Caco-2 (cell line): ENCODE measurements around the gene PSG2. TPM values are rescaled to one million over a fixed set of nuclear protein-coding genes. Genes with fewer than 3 reads are reported as not detected.
"Not testable (repeated sequence)": the region's sequence is repeated elsewhere in the genome, so short reads cannot be mapped to it uniquely, and the experiment has no call there.

Experiments
- Bru-seq: library from RNA; stranded (reverse); fragments of 400-500 nt; gene quantifications from one replicate; lab custom pipeline; 2021; lab: Mats Ljungman, UMichigan
- BruChase-seq, 2 experiments: library from RNA; stranded (reverse); fragments of 400-500 nt; gene quantifications; one replicate each; lab custom pipeline; 2021; lab: Mats Ljungman, UMichigan
- BruUV-seq: library from RNA; stranded (reverse); fragments of 400-500 nt; replicated peaks from 2 replicates; lab custom pipeline; 2021; lab: Mats Ljungman, UMichigan
- CTCF ChIA-PET: fragments of 300-600 bp; sonication (Branson Sonifier 250); formaldehyde crosslinking; loops from one replicate; lab custom pipeline; 2022; ENCODE audit warnings: antibody characterized with exemption; lab: Charles Lee
- POLR2A ChIA-PET: fragments of 300-600 bp; sonication (Branson Sonifier 250); formaldehyde crosslinking; loops from one replicate; lab custom pipeline; 2022; ENCODE audit warnings: antibody characterized with exemption; lab: Charles Lee
- DNase-seq, 2 experiments: peaks; one replicate each; pipeline versions ENCODE4 v3.0.0 to v3.0.0-alpha.2; 2020 to 2022
- H3K27me3 ChIP-seq: replicated peaks from 2 replicates; pipeline ENCODE4 v1.6.0; 2011; ENCODE audit warnings: low read length; ENCODE audit not compliant: control insufficient read depth, insufficient read depth
- H3K36me3 ChIP-seq: 2 replicates; pipeline ENCODE4 v1.5.1; 2011; ENCODE audit warnings: low read length; ENCODE audit not compliant: control insufficient read depth, insufficient read depth
- H3K4me1 ChIP-seq: fragments of 250-450 bp; sonication (Bioruptor Pico); 2 replicates; pipeline ENCODE4 v1.5.1; 2020; ENCODE audit warnings: mild to moderate bottlenecking
- H3K4me3 ChIP-seq: 2 replicates; pipeline ENCODE4 v1.5.1; 2011; ENCODE audit warnings: low read depth, mild to moderate bottlenecking, control low read depth, low read length
- H3K9me3 ChIP-seq: fragments of 250-450 bp; sonication (Bioruptor Pico); 2 replicates; pipeline ENCODE4 v1.5.1; 2020; ENCODE audit warnings: mild to moderate bottlenecking, moderate library complexity
- H3K27ac Mint-ChIP-seq: one replicate; pipeline ENCODE4 v1.8.0; 2022; ENCODE audit warnings: mixed read lengths; ENCODE audit not compliant: unreplicated experiment
- H3K27me3 Mint-ChIP-seq: one replicate; pipeline ENCODE4 v1.8.0; 2022; ENCODE audit warnings: mixed read lengths; ENCODE audit not compliant: insufficient read depth, unreplicated experiment
- H3K36me3 Mint-ChIP-seq: one replicate; pipeline ENCODE4 v1.8.0; 2022; ENCODE audit warnings: mild to moderate bottlenecking, mixed read lengths; ENCODE audit not compliant: insufficient read depth, unreplicated experiment
- H3K4me1 Mint-ChIP-seq: one replicate; pipeline ENCODE4 v1.8.0; 2022; ENCODE audit warnings: low read depth, mixed read lengths; ENCODE audit not compliant: unreplicated experiment
- H3K4me3 Mint-ChIP-seq: one replicate; pipeline ENCODE4 v1.8.0; 2022; ENCODE audit warnings: mild to moderate bottlenecking, moderate library complexity, mixed read lengths; ENCODE audit not compliant: unreplicated experiment
- H3K9me3 Mint-ChIP-seq: one replicate; pipeline ENCODE4 v1.8.0; 2022; ENCODE audit warnings: mixed read lengths; ENCODE audit not compliant: unreplicated experiment
- CTCF ChIP-seq, 2 experiments: fragments of 200-600 bp in 1 of 2; IDR thresholded peaks; 1 replicate in 1 of 2; 2 replicates in 1 of 2; pipeline versions ENCODE4 v1.5.1 to v1.8.0; 2011 to 2022; ENCODE audit warnings: antibody characterized with exemption in 1 of 2, control low read depth in 1 of 2, inconsistent platforms in 1 of 2, low read depth in 1 of 2, low read length in 1 of 2, mild to moderate bottlenecking in 1 of 2, moderate library complexity in 1 of 2; ENCODE audit not compliant: insufficient read depth in 1 of 2, severe bottlenecking in 1 of 2, unreplicated experiment in 1 of 2
- intact Hi-C: fragments of 100-400 bp; cut with micrococcal nuclease; formaldehyde crosslinking; loops from one replicate; pipeline ENCODE4 v1.10.0; 2022; ENCODE audit not compliant: unreplicated experiment
- long read RNA-seq: library from polyadenylated mRNA; stranded (forward); transcript quantifications from one replicate; pipeline ENCODE4 v2.0.0, GENCODE V29; 2022
- total RNA-seq: library from RNA; stranded (reverse); gene quantifications from 2 replicates; pipeline ENCODE4 v1.2.3, GENCODE V29; 2022

Gene PSG2
- total RNA-seq (0.30 and 0.45 TPM in 2 replicates), Bru-seq, nascent RNA (percentile 15 among the genes with signal in this experiment), BruChase-seq, experiment 1, labeled RNA remaining after a 2-hour chase (percentile 13 among the genes with signal in this experiment), BruChase-seq, experiment 2, labeled RNA remaining after a 6-hour chase (percentile 22 among the genes with signal in this experiment)
- long read RNA-seq, partial matches to known transcripts, result 2 of 5 reads
- long read RNA-seq, other reads (novel, unspliced or antisense), result 2 of 5 reads

- H3K4me1 Mint-ChIP-seq, H3K36me3 Mint-ChIP-seq, intact Hi-C loops, H3K4me3 ChIP-seq, H3K4me3 Mint-ChIP-seq, H3K36me3 ChIP-seq, H3K9me3 ChIP-seq, H3K27me3 Mint-ChIP-seq, DNase-seq, POLR2A ChIA-PET, H3K27ac Mint-ChIP-seq, H3K27me3 ChIP-seq, BruUV-seq: not testable (repeated sequence)
- H3K4me1 ChIP-seq, result peaks cover 19% of the 10 kb centered on the region; the same call in 1 of the 2 replicates
- CTCF ChIA-PET, result interaction anchor here (0.6 kb wide), 1 partner anchor 487 kb away, joined by 4 read pairs; no protein-coding TSS in a partner anchor
- peaks cover 50% of the 10 kb centered on the region for H3K9me3 Mint-ChIP-seq
Measured at GRCh38 chr19:43082601-43083000, at the start of gene PSG2. Gene PSG2, minus strand, starts transcription at chr19:43082701. Its CDS starts 132 bp downstream, at chr19:43082569.

- POLR2A ChIA-PET, H3K4me3 ChIP-seq, H3K36me3 ChIP-seq, H3K9me3 Mint-ChIP-seq, H3K9me3 ChIP-seq, H3K27me3 ChIP-seq, BruUV-seq, H3K4me3 Mint-ChIP-seq, H3K36me3 Mint-ChIP-seq, CTCF ChIA-PET, DNase-seq, H3K4me1 ChIP-seq, H3K27me3 Mint-ChIP-seq, intact Hi-C loops, H3K27ac Mint-ChIP-seq, H3K4me1 Mint-ChIP-seq: not testable (repeated sequence)
Measured at GRCh38 chr19:43131281-43131842, 48.9 kb upstream of the PSG2 start.

GRCh38 chr19:43129197-43129596 lies 46.7 kb upstream of the PSG2 start:
- H3K27me3 ChIP-seq, H3K4me1 ChIP-seq, H3K4me3 Mint-ChIP-seq, H3K4me3 ChIP-seq, POLR2A ChIA-PET, BruUV-seq, DNase-seq, H3K36me3 Mint-ChIP-seq, H3K36me3 ChIP-seq, H3K27ac Mint-ChIP-seq, H3K9me3 Mint-ChIP-seq, CTCF ChIA-PET, H3K4me1 Mint-ChIP-seq, intact Hi-C loops, H3K9me3 ChIP-seq, H3K27me3 Mint-ChIP-seq: not testable (repeated sequence)

- BruUV-seq, H3K4me1 ChIP-seq, H3K36me3 ChIP-seq, H3K36me3 Mint-ChIP-seq, H3K9me3 ChIP-seq, H3K27me3 Mint-ChIP-seq, H3K4me3 ChIP-seq, H3K9me3 Mint-ChIP-seq, H3K27ac Mint-ChIP-seq, CTCF ChIA-PET, POLR2A ChIA-PET, H3K4me1 Mint-ChIP-seq, intact Hi-C loops, H3K27me3 ChIP-seq, H3K4me3 Mint-ChIP-seq, DNase-seq: not testable (repeated sequence)
Measured at GRCh38 chr19:43127336-43127735, 44.8 kb upstream of the PSG2 start.

- no peaks in the 10 kb centered on the region for H3K27me3 ChIP-seq
- Mint-ChIP-seq H3K36me3 (no peaks in the 10 kb centered on the region), H3K9me3 (peaks cover 7% of the 10 kb centered on the region), H3K4me3 (no peak overlapping the region), H3K4me1 (no peaks in the 10 kb centered on the region), H3K27ac (no peak overlapping the region), H3K27me3 (no peaks in the 10 kb centered on the region)
- TF ChIP-seq CTCF (IDR thresholded peaks at IDR 0.05; ENCODE audit: insufficient read depth in 1 of 2, low read depth in 1 of 2, low read length in 1 of 2, severe bottlenecking in 1 of 2, unreplicated experiment in 1 of 2), result no peak
- no peaks in the 10 kb centered on the region for H3K9me3 ChIP-seq
- no peak overlapping the region for H3K4me3 ChIP-seq
- DNase-seq, result no peak
- no TSS peak for BruUV-seq
- intact Hi-C loops, result no loop called here
- ChIA-PET POLR2A (no interaction called here), CTCF (no interaction called here)
- no peaks in the 10 kb centered on the region for H3K36me3 ChIP-seq
- no peaks in the 10 kb centered on the region for H3K4me1 ChIP-seq
Measured at GRCh38 chr19:43126720-43127119, 44.2 kb upstream of the PSG2 start.
